Liver (tissue), 9 donors: Measurements from ENCODE around the gene BAIAP2L1. TPM values are rescaled to one million over a fixed set of nuclear protein-coding genes. Genes with fewer than 3 reads are reported as not detected.
A peak's percentile ranks its signal among the peaks of the same experiment; 100 is the strongest.

ENCODE experiments used
- DNase-seq: peaks from one replicate; pipeline ENCODE4 v3.0.0-alpha.2; 2017; ENCODE audit warnings: low spot score
- H3K27ac ChIP-seq, 2 donors: one replicate each; pipeline ENCODE4 v1.7.0; 2013; ENCODE audit warnings: inconsistent platforms in 2 of 2, low read length in 2 of 2, control low read depth in 1 of 2, low read depth in 1 of 2, mild to moderate bottlenecking in 1 of 2
- H3K27me3 ChIP-seq, 4 donors: one replicate each; pipeline versions ENCODE4 v1.6.1 to v1.7.0; 2013; ENCODE audit warnings: low read length in 3 of 4, inconsistent platforms in 1 of 4, mild to moderate bottlenecking in 1 of 4, moderate library complexity in 1 of 4; ENCODE audit not compliant: control insufficient read depth in 4 of 4, insufficient read depth in 4 of 4
- H3K36me3 ChIP-seq, 4 donors: one replicate each; pipeline versions ENCODE4 v1.6.1 to v1.7.0; 2013; ENCODE audit warnings: low read length in 3 of 4, mild to moderate bottlenecking in 3 of 4, low read depth in 1 of 4, moderate library complexity in 1 of 4; ENCODE audit not compliant: control insufficient read depth in 4 of 4, insufficient read depth in 3 of 4
- H3K4me1 ChIP-seq, 4 donors: one replicate each; pipeline versions ENCODE4 v1.6.1 to v1.7.0; 2013; ENCODE audit warnings: low read length in 3 of 4, mild to moderate bottlenecking in 3 of 4, moderate library complexity in 1 of 4; ENCODE audit not compliant: control insufficient read depth in 4 of 4, insufficient read depth in 4 of 4
- H3K4me3 ChIP-seq, 3 donors: one replicate each; pipeline versions ENCODE4 v1.6.1 to v1.7.0; 2013; ENCODE audit warnings: low read length in 3 of 3, control low read depth in 1 of 3, low read depth in 1 of 3, mild to moderate bottlenecking in 1 of 3
- H3K9ac ChIP-seq, 2 donors: one replicate each; pipeline ENCODE4 v1.7.0; 2013; ENCODE audit warnings: low read length in 2 of 2, mild to moderate bottlenecking in 2 of 2, moderate library complexity in 2 of 2, control low read depth in 1 of 2, low read depth in 1 of 2
- H3K9me3 ChIP-seq, 4 donors: one replicate each; pipeline versions ENCODE4 v1.6.1 to v1.7.0; 2013; ENCODE audit warnings: low read length in 3 of 4; ENCODE audit not compliant: control insufficient read depth in 4 of 4
- CTCF ChIP-seq: fragments of 150-350 bp; IDR thresholded peaks from 2 replicates; pipeline ENCODE4 v1.5.1; 2017; ENCODE audit warnings: improper control_type of control experiment, low read depth, low read length; ENCODE audit not compliant: missing input control
- GABPA ChIP-seq, 2 donors: IDR thresholded peaks in 1 of 2; conservative IDR thresholded peaks in 1 of 2; 2 replicates each; pipeline ENCODE4 v1.6.1; 2016; ENCODE audit warnings: antibody characterized with exemption in 2 of 2, mild to moderate bottlenecking in 1 of 2, moderate library complexity in 1 of 2
- HNF4A ChIP-seq, 2 donors: conservative IDR thresholded peaks; 2 replicates each; pipeline ENCODE4 v1.6.1; 2016; ENCODE audit warnings: antibody characterized with exemption in 2 of 2, mild to moderate bottlenecking in 2 of 2
- JUND ChIP-seq, 2 donors: IDR thresholded peaks; 2 replicates each; pipeline ENCODE4 v1.6.1; 2016; ENCODE audit warnings: antibody characterized with exemption in 2 of 2
- MAX ChIP-seq: IDR thresholded peaks from 2 replicates; pipeline ENCODE4 v1.6.1; 2016; ENCODE audit warnings: antibody characterized with exemption
- NR2F2 ChIP-seq: IDR thresholded peaks from 2 replicates; pipeline ENCODE4 v1.6.1; 2016; ENCODE audit warnings: antibody characterized with exemption
- REST ChIP-seq: IDR thresholded peaks from 2 replicates; pipeline ENCODE4 v1.6.1; 2016; ENCODE audit warnings: antibody characterized with exemption, mild to moderate bottlenecking
- TAF1 ChIP-seq: conservative IDR thresholded peaks from 2 replicates; pipeline ENCODE4 v1.6.1; 2016; ENCODE audit warnings: antibody characterized with exemption, mild to moderate bottlenecking
- YY1 ChIP-seq: IDR thresholded peaks from 2 replicates; pipeline ENCODE4 v1.6.1; 2016; ENCODE audit warnings: antibody characterized with exemption, mild to moderate bottlenecking
- WGBS: extraction: QIAGEN DNeasy Blood & Tissue Kit; methylation state at CpG from one replicate; pipeline ENCODE4 v1.1.7; 2013; 5-methylcytosine and 5-hydroxymethylcytosine counted together
- polyA plus RNA-seq, 2 donors: library from polyadenylated mRNA; stranded (reverse) in 1 of 2; unstranded in 1 of 2; fragments of 200-250 nt in 1 of 2; fragments of >200 nt in 1 of 2; fragmentation: Nextera tagmentation in 1 of 2; extraction: Ambion mirVana in 1 of 2; gene quantifications; one replicate each; pipeline versions ENCODE4 v1.2.1 to v1.2.3, GENCODE V29; 2013 to 2015
- total RNA-seq, 2 donors: library from RNA; depleted of rRNA; stranded (reverse); fragments of >200 nt; gene quantifications; one replicate each; pipeline ENCODE4 v1.2.3, GENCODE V29; 2014
- donor health status: healthy.
- donor health status: healthy.
- donor health status: healthy.
- donor health status: healthy.
- donor health status: healthy.

Gene BAIAP2L1
- total and polyA plus RNA-seq, 4 donors = 5.4 to 8.9 (median 8.7) TPM

- TF ChIP-seq YY1 (peak; percentile 76), MAX (peak; percentile 82), GABPA (IDR thresholded peaks at IDR 0.05 in 1 of 2, conservative IDR thresholded peaks at IDR 0.05 in 1 of 2) (no peak), NR2F2 (no peak), TAF1 (no peak)
Measured at GRCh38 chr7:98286093-98286539, 114.8 kb downstream of the BAIAP2L1 start (continued).

- peak overlapping the region; percentile 83 to 87 for H3K27ac ChIP-seq
- H3K9me3 ChIP-seq = no peaks in the 10 kb centered on the region
- TF ChIP-seq REST (no peak), NR2F2 (no peak), HNF4A (conservative IDR thresholded peaks at IDR 0.05) (no peak), YY1 (no peak)
- peak overlapping the region in 1 of 2 donors; percentile 62 for H3K9ac ChIP-seq
- H3K36me3 ChIP-seq = peaks cover 0 to 5% (median 2%) of the 10 kb centered on the region in 4 donors
- 81% methylated on average over 21 of the region's 21 CpGs for WGBS
- H3K4me1 ChIP-seq = peaks cover 35 to 68% (median 51%) of the 10 kb centered on the region in 4 donors
- DNase-seq = no peak
- H3K4me3 ChIP-seq = peak overlapping the region in 1 of 3 donors; percentile 88
- no peaks in the 10 kb centered on the region for H3K27me3 ChIP-seq
Measured at GRCh38 chr7:98285157-98286092, 115.5 kb downstream of the BAIAP2L1 start.

GRCh38 chr7:98284335-98285036 lies 116.4 kb downstream of the BAIAP2L1 start:
- TF ChIP-seq YY1 (peak; percentile 45), HNF4A (conservative IDR thresholded peaks at IDR 0.05) (peak in 1 of 2 donors; percentile 14), TAF1 (no peak), NR2F2 (peak; percentile 10)
- Histone ChIP-seq H3K36me3 (peaks cover 0 to 5% (median 2%) of the 10 kb centered on the region in 4 donors), H3K4me3 (peak overlapping the region; percentile 10 to 88 (median 61)), H3K9me3 (no peaks in the 10 kb centered on the region), H3K4me1 (peaks cover 36 to 71% (median 55%) of the 10 kb centered on the region in 4 donors), H3K9ac (peak overlapping the region in 1 of 2 donors; percentile 40), H3K27ac (peak overlapping the region; percentile 83 to 87), H3K27me3 (no peaks in the 10 kb centered on the region)
- WGBS = 35% methylated on average over 20 of the region's 20 CpGs
- DNase-seq = no peak

- H3K4me3 ChIP-seq = peak overlapping the region; percentile 33 to 88 (median 74)
- H3K27me3 ChIP-seq = no peaks in the 10 kb centered on the region
- peaks cover 0 to 5% (median 2%) of the 10 kb centered on the region in 4 donors for H3K36me3 ChIP-seq
- H3K27ac ChIP-seq = peak overlapping the region; percentile 83 to 87
- no peaks in the 10 kb centered on the region for H3K9me3 ChIP-seq
- H3K4me1 ChIP-seq = peaks cover 36 to 72% (median 56%) of the 10 kb centered on the region in 4 donors
- WGBS = 68% methylated on average over 8 of the region's 8 CpGs
- peak overlapping the region; percentile 29 to 76 for H3K9ac ChIP-seq
- TF ChIP-seq NR2F2 = no peak
- no peak for TF ChIP-seq JUND (IDR thresholded peaks at IDR 0.05)
- no peak for TF ChIP-seq CTCF
- no peak for DNase-seq
Measured at GRCh38 chr7:98283887-98284222, 117.0 kb downstream of the BAIAP2L1 start.
